ENCODE results near the gene MSTN. TPM values are rescaled to one million over a fixed set of nuclear protein-coding genes. Genes with fewer than 3 reads are reported as not detected.

MSTN gene
- 0.20 to 0.29 TPM (median 0.22 TPM) in 3 replicates for total RNA-seq

GRCh38 chr2:190062601-190063000, at the start of gene MSTN:
MSTN (minus strand) TSS chr2:190062729; CDS start chr2:190062596, 133 bp downstream.
- Mint-ChIP-seq H3K36me3 (no peaks in the 10 kb centered on the region), H3K4me3 (no peak within 1 kb of the TSS)

DNA sequence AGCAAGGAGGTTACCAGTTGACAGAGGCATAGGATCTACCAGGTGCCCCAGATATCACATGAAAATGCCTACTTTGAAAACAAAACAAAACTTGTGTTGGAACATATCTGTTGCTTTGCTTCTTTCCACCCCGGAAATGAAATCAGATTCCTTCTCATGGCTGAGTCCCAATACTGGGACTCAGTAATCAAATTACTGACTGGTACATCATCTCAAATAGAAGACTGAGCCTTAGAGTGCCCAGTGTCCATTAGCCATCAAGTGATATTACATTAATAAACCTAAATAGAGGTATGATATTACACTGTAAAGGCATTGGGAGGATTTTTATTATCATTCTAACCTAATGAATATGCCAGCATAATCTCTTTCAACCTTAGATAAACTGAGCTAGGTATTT, 48.6 kb upstream of the MSTN start:
- Mint-ChIP-seq H3K4me1 (no peaks in the 10 kb centered on the region), H3K27me3 (ENCODE audit: low read depth) (peaks cover 1% of the 10 kb centered on the region), H3K9me3 (peaks cover 5% of the 10 kb centered on the region), H3K4me3 (no peak overlapping the region), H3K27ac (no peak overlapping the region), H3K36me3 (no peaks in the 10 kb centered on the region)
- no peak for DNase-seq (ENCODE audit: low spot score in 2 of 2, unreplicated experiment in 2 of 2)
- no peak for TF ChIP-seq CTCF (IDR thresholded peaks at IDR 0.05; ENCODE audit: unreplicated experiment)

More at GRCh38 chr2:190062601-190063000, at the start of gene MSTN:
- no peak for DNase-seq (ENCODE audit: low spot score in 2 of 2, unreplicated experiment in 2 of 2)
- Mint-ChIP-seq H3K27ac (no peak within 1 kb of the TSS), H3K4me1 (no peaks in the 10 kb centered on the region), H3K27me3 (ENCODE audit: low read depth) (no peaks in the 10 kb centered on the region), H3K9me3 (no peaks in the 10 kb centered on the region)
- TF ChIP-seq CTCF (IDR thresholded peaks at IDR 0.05; ENCODE audit: unreplicated experiment): no peak

DNA sequence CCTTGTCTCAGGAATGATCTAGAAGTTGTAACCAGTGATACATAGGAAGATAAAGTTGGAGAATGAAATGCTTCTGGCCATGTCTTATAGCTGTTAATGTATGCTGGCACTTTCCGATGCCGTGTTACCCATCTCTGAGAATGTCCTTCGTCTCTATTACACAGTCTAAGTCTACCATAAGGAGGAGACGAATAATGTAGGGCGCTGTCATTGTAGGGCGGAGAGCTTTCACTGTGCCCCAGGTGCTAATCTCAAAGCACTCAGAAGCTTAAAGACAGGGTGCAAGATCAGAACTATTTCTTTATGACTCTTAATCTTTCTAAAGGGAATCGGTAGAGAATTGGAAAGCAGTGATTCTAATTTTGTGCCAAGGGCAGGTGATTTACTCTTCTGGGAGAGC, 48.2 kb upstream of the MSTN start:
- Mint-ChIP-seq H3K27me3 (ENCODE audit: low read depth) (peaks cover 1% of the 10 kb centered on the region), H3K27ac (no peak overlapping the region), H3K9me3 (peaks cover 2% of the 10 kb centered on the region), H3K36me3 (no peaks in the 10 kb centered on the region), H3K4me3 (no peak overlapping the region), H3K4me1 (no peaks in the 10 kb centered on the region)
- no peak for DNase-seq (ENCODE audit: low spot score in 2 of 2, unreplicated experiment in 2 of 2)
- no peak for TF ChIP-seq CTCF (IDR thresholded peaks at IDR 0.05; ENCODE audit: unreplicated experiment)

DNA sequence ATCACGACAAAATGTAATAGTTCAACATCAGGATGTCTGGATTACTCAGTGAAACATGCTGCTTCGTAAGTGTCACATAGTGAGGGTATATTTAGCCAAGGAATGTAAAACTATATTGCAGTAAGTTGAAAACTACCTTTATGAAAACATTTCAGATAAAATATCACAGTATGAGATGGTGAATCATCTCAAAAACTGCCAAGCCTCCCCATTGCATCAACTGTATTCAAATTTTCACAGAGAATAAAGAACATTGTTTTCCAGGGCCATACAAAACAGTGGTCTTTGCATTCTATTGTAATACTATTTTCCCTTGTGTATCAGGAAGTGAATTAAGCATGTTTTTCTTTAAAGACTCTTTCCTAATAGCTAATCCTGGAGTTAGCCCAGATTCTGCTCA, 47.6 kb upstream of the MSTN start:
- H3K27me3 Mint-ChIP-seq (ENCODE audit: low read depth): peaks cover 1% of the 10 kb centered on the region
- no peak for DNase-seq (ENCODE audit: low spot score in 2 of 2, unreplicated experiment in 2 of 2)
- H3K36me3 Mint-ChIP-seq: no peaks in the 10 kb centered on the region
- H3K4me3 Mint-ChIP-seq: no peak overlapping the region
- TF ChIP-seq CTCF (IDR thresholded peaks at IDR 0.05; ENCODE audit: unreplicated experiment): no peak
- H3K9me3 Mint-ChIP-seq: no peaks in the 10 kb centered on the region
- H3K27ac Mint-ChIP-seq: no peak overlapping the region
- peaks cover 2% of the 10 kb centered on the region for H3K4me1 Mint-ChIP-seq

DNA sequence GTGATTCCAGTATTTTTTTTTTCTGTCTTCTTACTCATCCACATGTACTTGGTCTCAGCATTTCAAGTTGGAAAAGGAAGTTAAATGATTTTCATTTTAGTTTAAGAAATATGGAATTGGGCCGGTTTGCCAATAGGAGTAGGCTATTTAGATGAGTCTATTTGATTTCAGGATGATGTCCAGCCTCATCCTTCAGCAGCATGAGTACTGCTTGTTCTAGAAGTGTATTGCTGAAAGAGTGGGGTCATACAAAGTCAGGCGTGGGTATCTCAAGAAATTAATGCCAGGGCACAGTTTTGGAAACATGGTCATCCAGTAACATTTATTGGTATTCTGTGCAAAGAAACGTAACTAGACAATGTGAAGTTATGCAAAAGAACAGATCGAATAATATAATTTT, 44.9 kb upstream of the MSTN start:
- H3K36me3 Mint-ChIP-seq: no peaks in the 10 kb centered on the region
- H3K27ac Mint-ChIP-seq: no peak overlapping the region
- no peak overlapping the region for H3K4me3 Mint-ChIP-seq
- TF ChIP-seq CTCF (IDR thresholded peaks at IDR 0.05; ENCODE audit: unreplicated experiment): no peak
- H3K4me1 Mint-ChIP-seq: peaks cover 2% of the 10 kb centered on the region
- H3K9me3 Mint-ChIP-seq: peaks cover 11% of the 10 kb centered on the region
- no peak for DNase-seq (ENCODE audit: low spot score in 2 of 2, unreplicated experiment in 2 of 2)
- H3K27me3 Mint-ChIP-seq (ENCODE audit: low read depth): no peaks in the 10 kb centered on the region

DNA sequence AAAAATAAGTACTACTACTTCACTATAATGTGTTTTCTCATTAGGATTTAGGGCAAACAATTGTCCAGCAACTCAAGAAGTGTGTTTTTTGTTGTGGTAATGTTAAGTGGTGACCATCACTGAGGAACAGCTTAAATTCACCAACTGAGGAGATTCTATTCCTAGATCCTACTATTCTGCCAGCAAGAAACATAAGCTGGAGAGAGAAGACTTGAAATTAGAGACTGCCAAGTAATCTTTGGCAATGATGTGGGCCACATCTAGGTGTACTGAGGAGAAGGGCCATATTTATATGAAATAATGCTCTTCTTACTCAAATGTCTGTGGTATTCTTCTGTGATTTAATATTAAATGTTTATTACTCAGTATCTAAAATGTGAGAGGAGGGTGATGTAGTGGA, 44.3 kb upstream of the MSTN start:
- H3K27me3 Mint-ChIP-seq (ENCODE audit: low read depth): no peaks in the 10 kb centered on the region
- peaks cover 2% of the 10 kb centered on the region for H3K4me1 Mint-ChIP-seq
- H3K9me3 Mint-ChIP-seq: peaks cover 17% of the 10 kb centered on the region
- no peak overlapping the region for H3K4me3 Mint-ChIP-seq
- no peak for TF ChIP-seq CTCF (IDR thresholded peaks at IDR 0.05; ENCODE audit: unreplicated experiment)
- H3K36me3 Mint-ChIP-seq: no peaks in the 10 kb centered on the region
- no peak for DNase-seq (ENCODE audit: low spot score in 2 of 2, unreplicated experiment in 2 of 2)
- no peak overlapping the region for H3K27ac Mint-ChIP-seq
